HG03064 (cell line): ENCODE data around the gene PI4KB.
"Not testable (repeated sequence)": the region's sequence is repeated elsewhere in the genome, so short reads cannot be mapped to it uniquely, and the experiment has no call there.

Source experiments
- ATAC-seq: cut with Tn5 transposase; IDR thresholded peaks from one replicate; pipeline ENCODE4 v1.9.1; 2021; ENCODE audit warnings: low read depth; ENCODE audit not compliant: unreplicated experiment

PI4KB gene

DNA sequence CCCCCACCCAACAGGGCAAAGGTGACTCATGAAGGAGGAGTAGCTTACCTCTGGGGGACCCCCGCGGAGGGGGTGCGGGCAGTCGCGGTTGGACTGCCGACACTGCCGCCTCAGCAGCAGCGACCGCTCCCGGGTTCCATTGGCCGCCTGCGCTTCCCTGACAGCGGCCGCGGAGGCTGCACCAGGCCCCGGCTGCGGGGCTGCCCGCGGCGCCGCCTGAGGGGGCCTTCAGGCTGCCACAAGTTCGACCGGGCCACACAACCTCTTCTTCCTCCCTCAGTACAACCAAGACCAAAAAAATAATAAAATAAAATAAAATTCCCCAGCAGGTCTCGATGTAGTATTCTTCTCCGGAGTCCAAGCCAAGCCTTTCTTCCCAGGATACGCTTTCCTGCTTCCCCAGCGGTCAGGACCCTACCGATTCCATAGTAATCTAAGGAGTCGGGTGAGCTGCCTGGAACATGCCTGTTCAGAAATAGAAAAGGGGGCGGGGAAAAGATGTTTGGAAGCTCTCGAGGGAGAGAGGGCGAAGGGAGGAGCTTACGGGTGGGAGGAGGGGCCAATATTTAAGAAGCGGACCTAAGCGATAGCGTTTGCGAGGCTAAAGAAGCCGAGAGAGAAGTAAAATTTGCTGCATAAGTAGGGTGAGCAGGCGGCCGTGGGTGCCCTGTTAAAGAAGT, at the start of gene PI4KB:
Gene PI4KB (minus strand): TSS at position 194 of the 680 bp plus-strand sequence. CDS start 10,935 bp downstream, outside the sequence.
- no peak for ATAC-seq

GRCh38 chr1:151373196-151373595, 46.0 kb upstream of the PI4KB start:
- no peak for ATAC-seq

GRCh38 chr1:151372058-151372934, 45.1 kb upstream of the PI4KB start, which contains the start of gene SELENBP1:
TSS of gene SELENBP1 (minus strand) at chr1:151372705. CDS start at chr1:151372641, 64 bp downstream.
- no peak for ATAC-seq

- ATAC-seq, result no peak
Observed at GRCh38 chr1:151371370-151372057, 44.3 kb upstream of the PI4KB start.

DNA sequence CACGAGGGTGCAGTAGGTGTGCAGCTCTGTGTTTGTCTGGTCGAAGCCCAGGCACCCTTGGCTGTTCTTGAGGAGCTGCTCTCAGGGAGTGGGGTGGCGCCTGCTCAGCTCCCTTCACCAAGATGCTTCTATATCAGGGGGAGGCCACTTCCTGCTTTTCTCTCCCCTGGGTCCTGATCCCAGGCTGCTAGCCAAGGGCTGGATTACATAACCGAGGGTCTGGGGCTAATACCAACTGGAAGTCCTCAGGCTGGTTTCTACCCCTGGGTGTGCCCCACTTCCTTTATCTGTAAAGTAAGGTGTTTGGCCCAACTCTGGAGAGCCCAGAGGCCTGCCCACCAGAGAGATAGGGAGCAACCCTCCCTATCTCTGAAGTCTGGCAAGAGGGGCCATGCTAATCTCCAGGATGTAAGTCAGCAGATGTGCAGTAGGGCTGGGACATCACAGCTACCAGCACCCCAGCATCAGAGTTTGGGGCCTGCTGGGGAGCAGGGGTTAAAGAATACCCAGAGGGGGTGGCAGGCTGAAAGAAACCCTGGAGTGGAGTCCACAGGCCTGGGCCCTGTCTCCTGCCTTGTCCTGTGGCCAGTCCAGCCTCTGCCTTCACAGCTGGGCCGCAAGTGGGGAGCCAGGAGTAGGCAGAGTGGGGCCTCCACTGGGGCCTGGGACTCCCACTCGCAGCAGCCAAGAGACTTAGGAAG, 43.1 kb upstream of the PI4KB start:
- no peak for ATAC-seq

DNA sequence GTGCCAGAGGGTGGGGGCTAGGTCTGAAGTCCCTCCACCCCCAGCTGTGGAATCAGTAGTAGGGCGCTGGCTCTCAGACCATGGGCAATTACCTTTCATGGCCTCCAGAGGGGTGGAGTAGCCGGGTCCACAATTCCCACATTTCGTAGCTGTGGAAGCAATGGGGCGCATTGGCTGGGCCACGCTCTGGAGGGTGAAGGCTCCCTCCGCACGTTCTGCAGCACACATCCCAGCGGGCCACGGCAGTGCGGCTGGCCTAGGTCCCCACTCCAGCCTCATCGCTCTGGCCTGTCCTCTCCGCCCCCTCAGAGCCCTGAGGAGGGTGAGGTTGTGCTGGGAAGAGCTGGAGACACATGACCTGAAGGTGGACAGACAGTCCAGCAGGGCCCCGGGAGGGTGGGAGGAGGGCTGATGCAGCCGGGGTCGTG, 42.4 kb upstream of the PI4KB start:
- no peak for ATAC-seq

GRCh38 chr1:151369302-151369610, 42.0 kb upstream of the PI4KB start:
- no peak for ATAC-seq

DNA sequence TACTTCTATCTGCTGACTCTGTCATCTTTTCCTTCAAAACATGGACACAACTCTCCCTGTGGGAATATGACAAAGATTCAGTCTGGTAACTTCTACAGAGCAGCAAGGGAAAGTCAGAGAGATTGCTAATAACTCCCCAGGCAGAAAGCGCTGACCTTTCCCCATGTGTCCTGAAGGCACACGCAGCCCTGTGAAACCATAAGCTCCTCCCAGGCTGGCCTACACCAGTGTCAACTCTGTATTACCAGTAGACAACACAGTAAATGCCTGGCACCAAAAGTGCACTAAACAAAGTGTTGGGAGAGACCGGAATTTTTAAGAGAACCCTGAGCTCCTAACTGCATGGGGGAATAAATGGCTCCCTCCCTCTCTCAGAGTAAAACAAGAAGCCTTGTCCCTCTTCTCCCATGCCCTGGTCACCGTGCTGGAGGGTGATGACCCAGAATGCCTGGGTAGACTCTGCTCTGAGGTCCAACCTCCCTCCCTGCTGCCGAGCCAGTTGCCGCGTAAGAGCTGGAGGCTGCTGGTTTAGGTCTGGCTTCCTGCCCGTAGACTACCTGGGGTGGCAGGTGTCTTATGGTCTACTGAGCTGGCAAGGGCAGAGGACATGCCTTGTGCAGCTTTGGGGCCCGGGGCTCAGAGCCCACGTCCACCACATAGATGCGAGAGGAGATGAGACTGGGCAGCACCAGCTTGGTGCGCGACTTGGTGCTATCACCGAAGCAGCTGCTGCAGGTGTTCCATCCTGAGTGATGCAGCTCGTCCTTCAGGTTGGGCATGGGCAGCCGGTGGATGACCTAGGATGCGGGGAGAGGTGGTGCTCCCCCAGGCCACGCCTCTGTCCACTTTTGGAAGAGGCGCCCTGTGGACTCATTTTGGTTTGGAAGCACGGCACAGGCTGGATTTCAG, 41.4 kb upstream of the PI4KB start:
- ATAC-seq, result no peak

DNA sequence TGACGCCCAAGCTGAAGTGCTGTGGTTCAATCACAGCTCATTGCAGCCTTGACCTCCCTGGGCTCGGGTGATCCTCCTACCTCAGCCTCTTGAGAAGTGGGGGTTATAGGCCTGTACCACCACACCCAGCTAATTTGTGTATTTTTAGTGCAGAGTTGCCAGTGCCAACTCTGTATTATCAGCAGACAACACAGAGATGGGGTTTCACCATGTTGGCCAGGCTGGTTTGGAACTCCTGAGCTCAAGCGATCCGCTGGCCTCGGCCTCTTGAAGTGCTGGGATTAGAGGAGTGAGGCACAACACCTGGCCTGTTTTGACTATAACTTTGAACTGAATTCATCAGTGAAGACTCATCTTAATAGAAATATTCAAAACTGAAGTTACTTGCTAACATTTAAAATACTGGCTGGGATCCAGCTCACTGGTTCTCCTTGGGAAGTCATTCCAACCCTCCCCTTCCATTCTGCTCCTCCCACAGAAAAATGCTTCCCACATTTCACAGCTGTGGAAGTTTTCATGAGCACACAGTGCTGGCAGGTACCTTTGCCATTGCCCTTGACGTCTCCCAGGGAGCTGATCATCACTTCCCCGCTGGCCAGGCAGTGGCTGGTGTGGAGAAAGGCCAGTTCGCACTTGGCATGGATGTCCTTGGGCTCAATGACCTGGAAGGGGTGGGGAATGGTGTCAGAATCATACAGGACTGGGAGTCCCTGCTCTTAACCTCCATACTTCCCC, 40.6 kb upstream of the PI4KB start:
- no peak for ATAC-seq

DNA sequence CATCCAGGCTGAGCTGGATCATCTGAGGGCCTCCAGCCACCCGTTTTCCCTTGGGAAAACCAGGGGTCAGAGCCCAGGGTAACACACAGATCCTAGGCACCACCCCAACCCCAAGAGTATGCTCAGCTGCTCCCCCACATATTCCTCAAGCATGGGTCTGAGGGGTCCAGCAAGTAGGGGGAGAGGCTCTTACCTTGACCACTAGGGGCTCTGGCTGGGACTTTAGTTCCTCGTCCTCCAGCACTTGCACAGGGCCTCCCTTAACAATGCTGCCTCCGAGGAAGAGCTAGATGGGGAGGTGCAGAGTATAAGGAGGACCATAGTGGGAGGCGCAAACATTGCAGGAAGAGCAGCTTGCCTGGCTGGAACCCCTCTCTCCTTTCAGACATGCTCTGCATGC, 37.8 kb upstream of the PI4KB start:
- ATAC-seq, result no peak

GRCh38 chr1:151362308-151363155, 35.3 kb upstream of the PI4KB start:
- no peak for ATAC-seq

- no peak for ATAC-seq
Observed at GRCh38 chr1:151361883-151362282, 34.7 kb upstream of the PI4KB start.

DNA sequence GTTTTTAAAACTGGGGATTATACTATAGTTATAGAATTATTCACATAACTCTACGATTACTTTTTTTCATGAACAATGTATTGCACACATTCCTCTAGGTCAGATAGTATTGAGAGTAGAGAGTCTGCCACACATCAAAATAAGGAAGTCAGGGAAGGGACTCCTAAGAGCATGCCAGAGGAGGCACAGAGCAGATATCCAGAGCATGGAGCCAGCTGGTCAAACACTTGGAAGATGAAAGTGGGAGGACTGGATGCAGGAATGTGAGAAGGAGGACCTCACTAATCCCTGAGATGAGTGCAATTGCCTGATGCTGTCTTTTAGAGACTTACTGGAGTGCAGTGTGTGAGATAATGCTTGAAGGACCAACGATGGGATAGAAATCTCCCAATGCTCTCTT, 29.5 kb upstream of the PI4KB start:
- no peak for ATAC-seq

DNA sequence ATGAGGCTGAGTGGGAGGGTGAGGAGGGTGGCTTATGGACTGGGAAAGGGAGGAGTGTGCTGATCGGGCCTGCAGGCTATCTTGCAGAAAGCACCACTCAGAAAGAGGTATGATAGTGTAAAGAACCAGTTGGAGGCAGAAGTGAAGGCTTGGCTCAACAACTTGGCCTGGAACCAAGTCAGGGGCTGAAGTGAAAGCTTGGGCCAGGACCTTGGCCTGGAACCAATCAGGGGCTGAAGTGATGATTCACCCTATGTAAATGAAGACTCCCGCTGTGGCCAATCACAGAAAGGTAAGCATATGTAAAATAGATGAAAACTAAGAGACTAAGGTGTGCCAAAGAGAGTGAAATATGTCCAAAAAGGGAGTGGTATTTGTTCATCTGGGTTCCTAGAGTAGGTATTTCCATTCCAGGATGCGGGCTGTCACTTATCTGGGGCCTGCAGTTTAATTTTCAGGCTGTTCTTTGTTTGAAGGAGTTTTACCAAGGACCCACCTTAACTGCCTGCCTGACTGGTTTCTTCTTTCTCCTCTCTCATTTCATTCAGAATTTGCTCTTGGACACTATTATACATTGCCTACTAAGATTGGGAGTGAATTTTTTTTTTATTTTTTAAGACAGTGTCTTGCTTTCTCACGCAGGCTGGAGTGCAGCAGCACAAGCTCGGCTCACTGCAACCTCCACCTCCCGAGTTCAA, 25.0 kb upstream of the PI4KB start:
- no peak for ATAC-seq

GRCh38 chr1:151350323-151350722, 23.1 kb upstream of the PI4KB start:
- not testable (repeated sequence) for ATAC-seq

DNA sequence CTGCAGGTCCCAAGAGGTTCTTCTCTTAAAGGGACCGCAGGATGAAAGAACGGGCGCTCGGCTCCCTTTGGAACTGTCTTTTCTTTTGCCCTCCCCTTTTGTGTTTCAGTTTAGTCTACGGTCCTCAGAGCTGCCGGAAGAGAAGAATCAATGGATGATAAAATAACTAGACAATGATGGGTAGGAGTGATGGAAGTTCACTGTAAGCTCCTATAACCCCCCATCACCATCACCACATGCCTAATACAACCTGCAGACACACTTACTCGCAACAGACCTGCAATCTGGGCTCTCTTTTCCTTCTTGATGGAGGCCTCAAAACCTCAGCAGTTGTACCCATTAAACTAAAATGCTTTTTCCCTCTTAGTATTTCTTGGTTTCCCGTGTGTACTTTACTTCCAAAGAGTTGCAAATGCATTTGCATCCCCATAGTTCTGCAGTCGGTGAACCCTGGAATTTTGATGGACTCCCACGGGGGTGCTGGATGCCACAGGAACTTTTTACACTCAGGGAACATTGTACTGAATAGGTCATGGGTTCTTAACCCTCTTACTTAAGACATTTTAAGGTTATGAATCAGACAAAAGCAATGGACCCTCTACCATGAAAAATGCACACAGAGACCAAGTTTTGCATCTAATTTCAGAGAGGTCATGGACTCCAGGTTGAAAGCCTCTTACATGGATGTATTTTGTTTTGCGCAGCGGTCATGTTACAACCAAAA, 20.5 kb upstream of the PI4KB start:
- ATAC-seq, result no peak
